Right cardiac atrium (tissue), 5 donors: ENCODE results near the gene ZPBP2. TPM values are rescaled to one million over a fixed set of nuclear protein-coding genes. Genes with fewer than 3 reads are reported as not detected.
A peak's percentile ranks its signal among the peaks of the same experiment; 100 is the strongest.
"Not testable (repeated sequence)": the region's sequence is repeated elsewhere in the genome, so short reads cannot be mapped to it uniquely, and the experiment has no call there.

Experiments used
- ATAC-seq, 2 donors: fragments of 200-7000 bp; cut with Tn5 transposase; one replicate each; pipeline versions ENCODE4 v1.8.0 to v1.9.1; 2020; ENCODE audit warnings: moderate library complexity in 2 of 2, mild to moderate bottlenecking in 1 of 2
- DNase-seq, 3 donors: peaks; one replicate each; pipeline ENCODE4 v3.0.0-alpha.2; 2020
- H3K27ac ChIP-seq: one replicate; pipeline ENCODE4 v1.5.1; 2013; ENCODE audit warnings: mild to moderate bottlenecking, low read length, control low read depth, moderate library complexity
- H3K27me3 ChIP-seq: one replicate; pipeline ENCODE4 v1.6.1; 2013; ENCODE audit not compliant: control insufficient read depth, insufficient read depth
- H3K4me1 ChIP-seq: one replicate; pipeline ENCODE4 v1.6.1; 2013; ENCODE audit warnings: low read length; ENCODE audit not compliant: control insufficient read depth, insufficient read depth
- H3K4me3 ChIP-seq: one replicate; pipeline ENCODE4 v1.5.1; 2013; ENCODE audit warnings: low read length, control low read depth
- H3K9me3 ChIP-seq: one replicate; pipeline ENCODE4 v1.6.1; 2013; ENCODE audit warnings: low read length; ENCODE audit not compliant: control insufficient read depth
- WGBS: extraction: QIAGEN DNeasy Blood & Tissue Kit; methylation state at CpG from one replicate; pipeline ENCODE4 v1.1.7; 2013; 5-methylcytosine and 5-hydroxymethylcytosine counted together
- intact Hi-C, 4 donors: fragments of 100-400 bp; cut with DNase I; formaldehyde crosslinking; loops; one replicate each; pipeline versions ENCODE4 v1.11.0 to v1.14.0; 2022 to 2023
- polyA plus RNA-seq: library from polyadenylated mRNA; stranded (reverse); fragments of 200-250 nt; gene quantifications from one replicate; pipeline ENCODE4 v1.2.3, GENCODE V29; 2013
- total RNA-seq, 4 donors: library from RNA; stranded (reverse); fragmentation: NEBNext Ultra II Directional; extraction: Animal tissue kit (Norgen Biotek cat#: 25700); gene quantifications; one replicate each; pipeline ENCODE4 v1.2.1, GENCODE V29; 2021
- donor health status: healthy with polysubstance abuse.
- donor health status: DM: no; HTN: yes; CAD: no.
- donor health status: DM: no; HTN: no; CAD: no.
- donor health status: DM: no; HTN: yes; CAD: no; lungs with severe emphysema.
- donor health status: DM: yes; HTN: yes; CAD: no.

Gene ZPBP2
- total and polyA plus RNA-seq, 5 donors = not detected

GRCh38 chr17:39855911-39856649, 11.9 kb upstream of the ZPBP2 start:
- intact Hi-C loops, ATAC-seq, H3K4me1 ChIP-seq, DNase-seq, H3K4me3 ChIP-seq, H3K27ac ChIP-seq, H3K9me3 ChIP-seq, H3K27me3 ChIP-seq: not testable (repeated sequence)
- WGBS = 86% methylated on average over 9 of the region's 9 CpGs

DNA sequence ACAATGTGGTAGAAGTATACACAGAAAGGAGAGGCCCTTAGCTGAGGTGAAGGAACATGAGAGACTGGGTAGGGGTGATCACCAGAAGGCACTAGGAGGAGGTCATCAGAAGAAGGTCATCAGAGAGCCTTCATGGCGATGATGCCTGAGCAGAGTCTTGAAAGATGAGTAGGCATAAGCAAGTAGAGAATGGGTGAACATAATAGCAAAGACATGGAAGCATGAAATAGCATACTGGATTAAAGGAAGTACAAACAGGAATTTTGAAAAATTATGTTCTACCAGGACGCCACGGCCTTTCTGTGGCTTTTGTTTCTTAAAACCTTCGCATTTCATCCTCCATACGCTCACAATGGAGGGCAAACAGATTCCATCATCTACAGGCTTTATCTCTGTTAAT, 6.8 kb upstream of the ZPBP2 start:
- H3K27ac ChIP-seq = no peak overlapping the region
- no peak overlapping the region for H3K4me3 ChIP-seq
- peaks cover 4% of the 10 kb centered on the region for H3K27me3 ChIP-seq
- no peaks in the 10 kb centered on the region for H3K4me1 ChIP-seq
- ATAC-seq (no peak), DNase-seq (no peak)
- WGBS = 90% methylated on average over 5 of the region's 5 CpGs
- intact Hi-C loops = no loop called here
- H3K9me3 ChIP-seq = no peaks in the 10 kb centered on the region

GRCh38 chr17:39863244-39863917, 4.6 kb upstream of the ZPBP2 start:
- no peak overlapping the region for H3K27ac ChIP-seq
- 56% methylated on average over 7 of the region's 7 CpGs for WGBS
- intact Hi-C loops = no loop called here

DNA sequence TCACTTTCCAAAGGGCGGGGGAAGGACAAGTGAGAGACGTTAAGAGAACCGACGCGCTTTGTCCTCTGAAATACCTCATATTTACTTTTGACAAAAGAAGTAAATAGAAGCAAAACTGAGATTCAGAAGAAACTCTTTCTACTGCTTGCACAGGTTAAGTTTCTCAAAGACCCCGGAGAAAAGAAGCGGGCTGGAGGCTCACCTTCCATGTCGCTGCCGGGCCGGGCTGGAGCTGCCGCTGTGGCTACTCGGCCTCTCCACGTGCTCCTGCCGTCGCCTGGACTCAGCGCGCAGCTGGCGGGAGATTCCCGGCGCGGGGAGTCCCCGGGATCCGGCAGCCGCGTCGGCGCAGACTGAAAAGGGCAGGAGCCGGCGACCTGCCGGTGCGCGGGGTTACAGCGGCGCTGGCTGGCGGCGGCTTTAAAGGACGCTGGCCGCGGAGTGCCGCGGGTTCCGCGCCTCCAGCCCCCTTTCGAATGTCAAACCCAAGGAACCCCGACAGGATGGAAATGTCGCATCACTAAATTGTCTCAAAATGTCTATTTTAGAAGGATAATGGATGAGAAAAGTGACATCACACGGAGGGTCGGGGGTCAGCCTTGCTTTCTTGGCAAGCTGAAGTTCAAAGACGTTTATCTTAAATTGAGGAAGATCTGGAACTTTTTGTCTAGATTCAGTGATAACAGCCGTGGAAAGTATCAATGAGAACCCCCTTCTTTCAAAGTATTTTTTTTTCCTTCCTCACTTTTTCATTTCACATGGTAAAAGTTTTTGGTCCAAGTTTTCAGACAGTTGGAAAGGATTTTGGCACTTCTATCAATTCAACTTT, 3.9 kb upstream of the ZPBP2 start, which contains the start of gene IKZF3:
Gene IKZF3, minus strand, starts transcription at position 395 of the 829 bp plus-strand sequence. Its CDS starts 186 bp downstream, at position 209.
- intact Hi-C loops = no loop called here
- peak; percentile 80 to 93 for ATAC-seq
- peak within 1 kb of the TSS; percentile 12 for H3K4me3 ChIP-seq
- peaks cover 11% of the 10 kb centered on the region for H3K27me3 ChIP-seq
- no peaks in the 10 kb centered on the region for H3K4me1 ChIP-seq
- WGBS = 4% methylated on average over 50 of the region's 50 CpGs
- H3K27ac ChIP-seq = no peak within 1 kb of the TSS
- DNase-seq = peak; percentile 55 to 80 (median 75)
- H3K9me3 ChIP-seq = peaks cover 3% of the 10 kb centered on the region

More at GRCh38 chr17:39863244-39863917, 4.6 kb upstream of the ZPBP2 start:
- peak overlapping the region; percentile 12 for H3K4me3 ChIP-seq
- H3K9me3 ChIP-seq = peaks cover 3% of the 10 kb centered on the region
- H3K27me3 ChIP-seq = peaks cover 11% of the 10 kb centered on the region
- DNase-seq (no peak), ATAC-seq (peak in 1 of 2 donors; percentile 21)
- no peaks in the 10 kb centered on the region for H3K4me1 ChIP-seq

DNA sequence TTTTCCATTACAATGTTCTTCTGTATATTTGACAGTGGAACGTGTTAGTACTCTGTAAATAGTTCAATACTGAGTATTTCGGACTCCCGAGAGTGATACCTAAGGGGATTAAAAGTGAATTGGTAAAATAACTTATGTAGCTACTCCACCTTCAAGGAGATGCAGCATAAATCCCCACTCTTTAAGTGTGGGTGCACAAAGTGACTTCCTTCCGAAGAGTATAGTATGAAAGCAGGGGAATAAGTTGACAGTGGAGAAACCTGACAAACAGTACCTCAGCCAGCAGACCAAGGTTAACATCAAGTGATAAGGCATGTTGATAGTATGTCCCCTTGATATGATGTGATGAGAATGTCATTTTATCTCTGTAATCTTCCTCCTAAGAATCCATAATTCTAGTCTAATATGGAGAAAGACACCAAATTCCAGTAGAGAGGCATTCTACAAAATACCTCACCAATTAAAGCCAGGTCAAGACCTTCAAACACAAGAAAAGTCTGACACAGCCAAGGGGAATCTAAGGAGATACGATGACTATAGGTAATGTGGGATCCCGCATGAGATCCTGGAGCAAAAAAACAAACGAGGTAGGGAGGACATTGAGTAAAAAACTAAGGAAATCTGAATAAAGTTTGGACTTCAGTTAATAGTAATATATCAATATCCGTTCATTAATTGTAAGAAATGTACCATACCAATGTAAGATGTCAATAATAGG, 1.8 kb upstream of the ZPBP2 start:
- ATAC-seq (no peak), DNase-seq (no peak)
- Histone ChIP-seq H3K9me3 (peaks cover 3% of the 10 kb centered on the region), H3K27ac (no peak overlapping the region), H3K27me3 (peaks cover 7% of the 10 kb centered on the region), H3K4me1 (no peaks in the 10 kb centered on the region), H3K4me3 (no peak overlapping the region)
- 84% methylated on average over 8 of the region's 8 CpGs for WGBS
- intact Hi-C loops = no loop called here

- intact Hi-C loops = no loop called here
- Histone ChIP-seq H3K27ac (no peak overlapping the region), H3K9me3 (peaks cover 3% of the 10 kb centered on the region), H3K4me1 (no peaks in the 10 kb centered on the region), H3K27me3 (peaks cover 7% of the 10 kb centered on the region), H3K4me3 (no peak overlapping the region)
- ATAC-seq (no peak), DNase-seq (no peak)
- 74% methylated on average over 21 of the region's 21 CpGs for WGBS
Measured at GRCh38 chr17:39867084-39867879, 720 bp upstream of the ZPBP2 start.

- Histone ChIP-seq H3K4me1 (no peaks in the 10 kb centered on the region), H3K4me3 (no peak overlapping the region), H3K27me3 (peaks cover 7% of the 10 kb centered on the region), H3K9me3 (peaks cover 3% of the 10 kb centered on the region), H3K27ac (no peak overlapping the region)
- DNase-seq (no peak), ATAC-seq (no peak)
- intact Hi-C loops = no loop called here
- 66% methylated on average over 17 of the region's 17 CpGs for WGBS
Measured at GRCh38 chr17:39868554-39868942, 546 bp downstream of the ZPBP2 start.

GRCh38 chr17:39870776-39871175, 2.8 kb downstream of the ZPBP2 start:
- ATAC-seq (no peak), DNase-seq (no peak)
- H3K4me1 ChIP-seq = no peaks in the 10 kb centered on the region
- H3K9me3 ChIP-seq = peaks cover 3% of the 10 kb centered on the region
- H3K27me3 ChIP-seq = peaks cover 7% of the 10 kb centered on the region
- H3K27ac ChIP-seq = no peak overlapping the region
- 92% methylated on average over 1 of the region's 1 CpG for WGBS
- no peak overlapping the region for H3K4me3 ChIP-seq
- intact Hi-C loops = loop anchor here in 1 of 4 donors (10.0 kb wide), 1 partner anchor 94 kb away; the partner anchor contains the start of gene GSDMA

- Histone ChIP-seq H3K9me3 (peaks cover 3% of the 10 kb centered on the region), H3K27ac (no peak overlapping the region), H3K4me3 (no peak overlapping the region), H3K4me1 (no peaks in the 10 kb centered on the region), H3K27me3 (peaks cover 7% of the 10 kb centered on the region)
- DNase-seq = no peak
- 68% methylated on average over 2 of the region's 2 CpGs for WGBS
- no peak for ATAC-seq
- intact Hi-C loops = loop anchor here in 1 of 4 donors (10.0 kb wide), 1 partner anchor 93 kb away; the partner anchor contains the start of gene GSDMA
Measured at GRCh38 chr17:39871801-39872200, 3.8 kb downstream of the ZPBP2 start.

DNA sequence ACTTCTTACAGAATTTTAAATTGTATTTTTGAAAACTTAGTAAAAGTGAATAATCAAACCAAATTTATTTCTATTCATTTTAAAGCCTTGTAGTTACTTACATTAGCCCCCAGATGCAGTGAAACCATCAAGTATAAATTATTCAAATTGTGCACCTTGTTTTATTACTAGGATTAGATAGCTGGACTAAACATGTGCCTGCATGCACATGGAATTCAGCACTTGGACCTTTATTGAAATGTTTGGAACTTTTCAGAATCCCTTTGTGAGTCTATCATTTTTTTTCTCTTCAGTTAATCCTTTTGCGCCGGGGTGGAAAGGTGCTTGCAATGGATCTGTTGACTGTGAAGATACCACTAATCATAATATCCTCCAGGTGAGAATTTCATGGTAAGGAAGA, 4.7 kb downstream of the ZPBP2 start:
- Histone ChIP-seq H3K4me1 (no peaks in the 10 kb centered on the region), H3K4me3 (no peak overlapping the region), H3K27ac (no peak overlapping the region), H3K9me3 (no peaks in the 10 kb centered on the region), H3K27me3 (no peaks in the 10 kb centered on the region)
- no peak for ATAC-seq
- intact Hi-C loops = loop anchor here in 1 of 4 donors (10.0 kb wide), 1 partner anchor 92 kb away; the partner anchor contains the start of gene GSDMA
- no peak for DNase-seq
- 83% methylated on average over 2 of the region's 2 CpGs for WGBS
